SK-N-SH (cell line): ENCODE measurements around the gene TTC23. TPM values are rescaled to one million over a fixed set of nuclear protein-coding genes. Genes with fewer than 3 reads are reported as not detected.

Experiments used
- CTCF ChIA-PET: fragments of 300-600, 350-600 bp; formaldehyde crosslinking; extraction: SDS; loops from one replicate; lab custom pipeline; 2021; lab: Yijun Ruan, JAX
- POLR2A ChIA-PET: fragments of 350-600 bp; sonication (Branson Sonifier 250); formaldehyde crosslinking; extraction: SDS; loops from one replicate; lab custom pipeline; 2020; ENCODE audit warnings: antibody characterized with exemption, inconsistent platforms; lab: Yijun Ruan, JAX
- DNase-seq: peaks from one replicate; pipeline ENCODE4 v3.0.0; 2012
- H2AFZ ChIP-seq: fragments of 200-600 bp; sonication (generic); 2 replicates; pipeline ENCODE4 v1.8.1; 2016; ENCODE audit warnings: antibody characterized with exemption, mild to moderate bottlenecking, low read depth
- H3F3A ChIP-seq: fragments of 200-600 bp; sonication (generic); replicated peaks from 2 replicates; pipeline ENCODE3; 2016; ENCODE audit warnings: antibody characterized with exemption, mild to moderate bottlenecking; ENCODE audit not compliant: insufficient read depth
- H3K27ac ChIP-seq, 2 experiments: fragments of 200-500 bp in 1 of 2; fragments of 200-600 bp in 1 of 2; sonication (Bioruptor generic) in 1 of 2; sonication (generic), shearing (Covaris generic) in 1 of 2; 2 replicates each; pipeline versions ENCODE4 v1.5.1 to v1.6.1; 2014 to 2016; ENCODE audit warnings: low read depth in 2 of 2, inconsistent platforms in 1 of 2, low read length in 1 of 2, mild to moderate bottlenecking in 1 of 2, mixed read lengths in 1 of 2
- H3K27me3 ChIP-seq: fragments of 200-600 bp; sonication (generic), shearing (Covaris generic); 2 replicates; pipeline ENCODE4 v1.6.1; 2016; ENCODE audit warnings: mixed run types; ENCODE audit not compliant: insufficient read depth
- H3K36me3 ChIP-seq, 2 experiments: fragments of 200-500 bp in 1 of 2; fragments of 200-600 bp in 1 of 2; sonication (Bioruptor generic) in 1 of 2; sonication (generic) in 1 of 2; replicated peaks in 1 of 2; 2 replicates each; pipeline versions ENCODE3 to v1.5.1; 2014 to 2016; ENCODE audit warnings: low read length in 1 of 2, mild to moderate bottlenecking in 1 of 2; ENCODE audit not compliant: insufficient read depth in 2 of 2, control insufficient read depth in 1 of 2
- H3K4me1 ChIP-seq, 2 experiments: fragments of 200-500 bp in 1 of 2; fragments of 200-600 bp in 1 of 2; sonication (Bioruptor generic) in 1 of 2; sonication (generic), shearing (Covaris generic) in 1 of 2; 2 replicates each; pipeline versions ENCODE4 v1.5.1 to v1.6.1; 2014 to 2016; ENCODE audit warnings: low read depth in 1 of 2, low read length in 1 of 2, mixed run types in 1 of 2; ENCODE audit not compliant: insufficient read depth in 2 of 2, control insufficient read depth in 1 of 2
- H3K4me2 ChIP-seq: fragments of 200-600 bp; sonication (generic), shearing (Covaris generic); 2 replicates; pipeline ENCODE4 v1.6.1; 2017; ENCODE audit warnings: mixed run types
- H3K4me3 ChIP-seq, 2 experiments: fragments of 200-500 bp in 1 of 2; fragments of 200-600 bp in 1 of 2; sonication (Bioruptor generic) in 1 of 2; sonication (generic), shearing (Covaris generic) in 1 of 2; 2 replicates each; pipeline versions ENCODE4 v1.5.1 to v1.8.1; 2014 to 2016; ENCODE audit warnings: low read depth in 2 of 2, inconsistent platforms in 1 of 2, low read length in 1 of 2, mild to moderate bottlenecking in 1 of 2, mixed read lengths in 1 of 2, moderate library complexity in 1 of 2
- H3K79me2 ChIP-seq: fragments of 200-600 bp; sonication (generic); 2 replicates; pipeline ENCODE4 v1.8.1; 2017; ENCODE audit warnings: mild to moderate bottlenecking; ENCODE audit not compliant: insufficient read depth
- H3K9ac ChIP-seq: fragments of 200-600 bp; sonication (generic); 2 replicates; pipeline ENCODE4 v1.6.1; 2017; ENCODE audit warnings: mixed run types
- H3K9me2 ChIP-seq: fragments of 200-600 bp; sonication (generic); 2 replicates; pipeline ENCODE4 v1.6.1; 2017; ENCODE audit warnings: mixed run types
- H3K9me3 ChIP-seq: fragments of 200-600 bp; sonication (generic); 2 replicates; pipeline ENCODE4 v1.6.1; 2017; ENCODE audit warnings: mixed run types, mild to moderate bottlenecking, moderate library complexity
- H4K20me1 ChIP-seq: fragments of 200-600 bp; sonication (generic); 2 replicates; pipeline ENCODE4 v1.6.1; 2017; ENCODE audit warnings: mild to moderate bottlenecking, mixed run types; ENCODE audit not compliant: insufficient read depth
- CHD2 ChIP-seq: fragments of 150-350 bp; IDR thresholded peaks from 2 replicates; pipeline ENCODE4 v1.6.1; 2018; ENCODE audit warnings: low read length; ENCODE audit not compliant: partially characterized antibody
- EP300 ChIP-seq, 2 experiments: IDR thresholded peaks; 2 replicates each; pipeline versions ENCODE4 v1.4.0 to v1.6.1; 2012; ENCODE audit warnings: borderline replicate concordance in 1 of 2, low read depth in 1 of 2, low read length in 1 of 2
- EZH2phosphoT487 ChIP-seq: fragments of 200-600 bp; sonication (generic); IDR thresholded peaks from 2 replicates; pipeline ENCODE4 v1.6.1; 2017; ENCODE audit warnings: low read depth, mixed run types, mild to moderate bottlenecking, antibody characterized with exemption, moderate library complexity, borderline replicate concordance
- FOXJ3 ChIP-seq: sonication (generic); formaldehyde crosslinking; IDR thresholded peaks from 2 replicates; pipeline ENCODE4 v1.5.1; 2020; ENCODE audit warnings: mild to moderate bottlenecking, missing genetic modification reagents
- FOXM1 ChIP-seq: IDR thresholded peaks from 2 replicates; pipeline ENCODE4 v1.4.0; 2012; ENCODE audit warnings: low read depth, mild to moderate bottlenecking
- GABPA ChIP-seq: IDR thresholded peaks from 2 replicates; pipeline ENCODE4 v1.4.0; 2012; ENCODE audit warnings: low read depth, mild to moderate bottlenecking
- JUND ChIP-seq: IDR thresholded peaks from 2 replicates; pipeline ENCODE4 v1.4.0; 2012
- MEF2A ChIP-seq: IDR thresholded peaks from 2 replicates; pipeline ENCODE4 v1.4.0; 2012; ENCODE audit warnings: low read depth, borderline replicate concordance
- RCOR1 ChIP-seq: fragments of 150-350 bp; IDR thresholded peaks from 2 replicates; pipeline ENCODE4 v1.6.1; 2017; ENCODE audit warnings: antibody characterized with exemption, low read length
- RXRA ChIP-seq: IDR thresholded peaks from 2 replicates; pipeline ENCODE4 v1.4.0; 2012; ENCODE audit warnings: low read depth, mild to moderate bottlenecking, borderline replicate concordance
- SIN3A ChIP-seq: IDR thresholded peaks from 2 replicates; pipeline ENCODE4 v1.6.1; 2012; ENCODE audit warnings: low read depth, mild to moderate bottlenecking, low read length, moderate library complexity, borderline replicate concordance
- SMC3 ChIP-seq: IDR thresholded peaks from 2 replicates; pipeline ENCODE4 v1.6.1; 2012; ENCODE audit warnings: low read depth, low read length, improper control_type of control experiment
- TCF12 ChIP-seq: IDR thresholded peaks from 2 replicates; pipeline ENCODE4 v1.4.0; 2012
- TEAD4 ChIP-seq: IDR thresholded peaks from 2 replicates; pipeline ENCODE4 v1.4.0; 2012; ENCODE audit warnings: mild to moderate bottlenecking, borderline replicate concordance; ENCODE audit not compliant: insufficient read depth
- YY1 ChIP-seq: IDR thresholded peaks from 2 replicates; pipeline ENCODE4 v1.4.0; 2012; ENCODE audit warnings: low read depth, mild to moderate bottlenecking
- WGBS: methylation state at CpG from one replicate; pipeline ENCODE4 v1.1.6; 2017; ENCODE audit warnings: low lambda C conversion rate; 5-methylcytosine and 5-hydroxymethylcytosine counted together
- polyA plus RNA-seq, 3 experiments: library from polyadenylated mRNA; depleted of rRNA; stranded (reverse); fragments of >200 nt; gene quantifications; 2 replicates each; pipeline ENCODE4 v1.2.3, GENCODE V29; 2012
- TF ChIP-seq, protein P1 (sequence below): fragments of 150-350 bp; IDR thresholded peaks from 2 replicates; pipeline ENCODE4 v1.6.1; 2016; ENCODE audit warnings: mild to moderate bottlenecking, low read depth, low read length
- TF ChIP-seq, protein P2 (sequence below): fragments of 200-600 bp; sonication (generic); IDR thresholded peaks from 2 replicates; pipeline ENCODE4 v1.6.1; 2017; ENCODE audit warnings: antibody characterized with exemption, mild to moderate bottlenecking, moderate library complexity
- TF ChIP-seq, protein P3 (sequence below): IDR thresholded peaks from 2 replicates; pipeline ENCODE4 v1.4.0; 2012; ENCODE audit warnings: low read depth, borderline replicate concordance
- TF ChIP-seq, protein P4 (sequence below): IDR thresholded peaks from 2 replicates; pipeline ENCODE4 v1.4.0; 2012; ENCODE audit warnings: low read depth, borderline replicate concordance
- TF ChIP-seq, protein P5 (sequence below): IDR thresholded peaks from 2 replicates; pipeline ENCODE4 v1.4.0; 2012; ENCODE audit warnings: low read depth
- TF ChIP-seq, protein P6 (sequence below): IDR thresholded peaks from 2 replicates; pipeline ENCODE4; 2012
- TF ChIP-seq, protein P7 (sequence below): fragments of 150-350 bp; IDR thresholded peaks from 2 replicates; pipeline ENCODE4 v1.6.1; 2017; ENCODE audit warnings: antibody characterized with exemption, low read length, low read depth, borderline replicate concordance

Gene TTC23
- polyA plus RNA-seq, 1 of the 3 experiments (the other 2 are of a cell fraction): 0.79 TPM

DNA sequence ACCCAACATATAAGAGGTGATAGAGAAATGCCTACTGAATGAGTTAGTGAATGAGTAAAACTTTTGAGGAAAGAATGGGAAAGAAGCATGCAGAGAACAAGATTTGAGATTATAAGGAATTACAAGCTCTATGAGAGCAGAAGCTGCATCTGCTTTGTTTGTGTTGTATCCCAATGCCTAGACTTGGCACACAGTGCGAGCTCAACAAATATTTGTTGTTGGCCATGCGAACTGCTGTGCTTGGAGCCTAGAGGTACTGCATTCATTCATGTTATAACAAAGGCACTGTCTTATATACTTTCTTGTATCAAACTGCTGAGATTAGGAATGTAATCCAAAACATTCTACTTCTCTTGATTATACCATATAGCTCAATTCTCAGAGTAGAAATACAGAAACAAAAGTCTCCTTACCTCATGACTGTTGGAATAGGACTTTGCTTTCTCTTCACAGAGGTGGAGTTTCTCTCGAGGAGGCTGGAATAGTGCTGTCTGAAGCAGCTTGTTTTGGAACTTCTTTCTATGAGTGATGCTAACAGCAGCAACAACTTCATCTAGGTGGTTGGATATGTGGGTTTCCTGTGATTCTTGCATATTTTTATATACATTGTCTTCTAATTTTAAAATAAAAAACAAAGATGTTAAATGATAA lies 21.1 kb downstream of the TTC23 start (continued):
- TF ChIP-seq TEAD4 (no peak), EZH2phosphoT487 (no peak), SMC3 (no peak)
- TF ChIP-seq, all 33 proteins: peak for 0

DNA sequence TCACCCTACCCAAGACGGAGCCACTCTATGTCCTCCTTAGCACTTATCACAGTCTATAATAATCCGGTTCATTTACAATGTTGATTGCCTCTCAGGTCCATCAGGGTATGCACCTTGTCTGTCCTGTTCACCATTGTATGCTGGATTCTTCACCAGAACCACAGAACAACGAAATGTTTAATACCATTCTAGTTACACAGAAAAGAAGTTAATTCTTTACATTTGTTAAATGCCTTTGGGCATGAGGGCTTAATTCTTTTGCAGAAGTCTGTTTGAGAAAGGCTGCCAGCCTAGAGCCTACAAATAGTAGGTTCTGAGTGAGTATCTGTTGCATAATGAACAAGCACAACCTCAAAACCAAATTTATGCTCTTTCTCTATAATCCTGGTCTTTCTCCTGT lies 22.6 kb downstream of the TTC23 start:
- no peak for DNase-seq
- peaks cover 0 to 5% of the 10 kb centered on the region in 2 experiments for H3K36me3 ChIP-seq
- WGBS: 69% methylated on average over 3 of the region's 3 CpGs
- no peak overlapping the region for H2AFZ ChIP-seq
- H3K9me2 ChIP-seq: no peaks in the 10 kb centered on the region
- POLR2A ChIA-PET: no interaction called here
- H3K27me3 ChIP-seq: no peaks in the 10 kb centered on the region
- no peaks in the 10 kb centered on the region for H4K20me1 ChIP-seq
- no peak for TF ChIP-seq JUND
- TF ChIP-seq, protein P1, sequence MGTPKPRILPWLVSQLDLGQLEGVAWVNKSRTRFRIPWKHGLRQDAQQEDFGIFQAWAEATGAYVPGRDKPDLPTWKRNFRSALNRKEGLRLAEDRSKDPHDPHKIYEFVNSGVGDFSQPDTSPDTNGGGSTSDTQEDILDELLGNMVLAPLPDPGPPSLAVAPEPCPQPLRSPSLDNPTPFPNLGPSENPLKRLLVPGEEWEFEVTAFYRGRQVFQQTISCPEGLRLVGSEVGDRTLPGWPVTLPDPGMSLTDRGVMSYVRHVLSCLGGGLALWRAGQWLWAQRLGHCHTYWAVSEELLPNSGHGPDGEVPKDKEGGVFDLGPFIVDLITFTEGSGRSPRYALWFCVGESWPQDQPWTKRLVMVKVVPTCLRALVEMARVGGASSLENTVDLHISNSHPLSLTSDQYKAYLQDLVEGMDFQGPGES: no peak
- no peak for TF ChIP-seq MEF2A
- no peak for TF ChIP-seq EP300 (IDR thresholded peaks at IDR 0.05; ENCODE audit: borderline replicate concordance in 1 of 2, low read depth in 1 of 2, low read length in 1 of 2)
- TF ChIP-seq, protein P2, sequence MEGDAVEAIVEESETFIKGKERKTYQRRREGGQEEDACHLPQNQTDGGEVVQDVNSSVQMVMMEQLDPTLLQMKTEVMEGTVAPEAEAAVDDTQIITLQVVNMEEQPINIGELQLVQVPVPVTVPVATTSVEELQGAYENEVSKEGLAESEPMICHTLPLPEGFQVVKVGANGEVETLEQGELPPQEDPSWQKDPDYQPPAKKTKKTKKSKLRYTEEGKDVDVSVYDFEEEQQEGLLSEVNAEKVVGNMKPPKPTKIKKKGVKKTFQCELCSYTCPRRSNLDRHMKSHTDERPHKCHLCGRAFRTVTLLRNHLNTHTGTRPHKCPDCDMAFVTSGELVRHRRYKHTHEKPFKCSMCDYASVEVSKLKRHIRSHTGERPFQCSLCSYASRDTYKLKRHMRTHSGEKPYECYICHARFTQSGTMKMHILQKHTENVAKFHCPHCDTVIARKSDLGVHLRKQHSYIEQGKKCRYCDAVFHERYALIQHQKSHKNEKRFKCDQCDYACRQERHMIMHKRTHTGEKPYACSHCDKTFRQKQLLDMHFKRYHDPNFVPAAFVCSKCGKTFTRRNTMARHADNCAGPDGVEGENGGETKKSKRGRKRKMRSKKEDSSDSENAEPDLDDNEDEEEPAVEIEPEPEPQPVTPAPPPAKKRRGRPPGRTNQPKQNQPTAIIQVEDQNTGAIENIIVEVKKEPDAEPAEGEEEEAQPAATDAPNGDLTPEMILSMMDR: no peak
- no peak for TF ChIP-seq EZH2phosphoT487
- no peak for TF ChIP-seq YY1
- TF ChIP-seq CHD2: no peak
- TF ChIP-seq, protein P3, sequence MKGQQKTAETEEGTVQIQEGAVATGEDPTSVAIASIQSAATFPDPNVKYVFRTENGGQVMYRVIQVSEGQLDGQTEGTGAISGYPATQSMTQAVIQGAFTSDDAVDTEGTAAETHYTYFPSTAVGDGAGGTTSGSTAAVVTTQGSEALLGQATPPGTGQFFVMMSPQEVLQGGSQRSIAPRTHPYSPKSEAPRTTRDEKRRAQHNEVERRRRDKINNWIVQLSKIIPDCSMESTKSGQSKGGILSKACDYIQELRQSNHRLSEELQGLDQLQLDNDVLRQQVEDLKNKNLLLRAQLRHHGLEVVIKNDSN: no peak
- TF ChIP-seq, protein P4, sequence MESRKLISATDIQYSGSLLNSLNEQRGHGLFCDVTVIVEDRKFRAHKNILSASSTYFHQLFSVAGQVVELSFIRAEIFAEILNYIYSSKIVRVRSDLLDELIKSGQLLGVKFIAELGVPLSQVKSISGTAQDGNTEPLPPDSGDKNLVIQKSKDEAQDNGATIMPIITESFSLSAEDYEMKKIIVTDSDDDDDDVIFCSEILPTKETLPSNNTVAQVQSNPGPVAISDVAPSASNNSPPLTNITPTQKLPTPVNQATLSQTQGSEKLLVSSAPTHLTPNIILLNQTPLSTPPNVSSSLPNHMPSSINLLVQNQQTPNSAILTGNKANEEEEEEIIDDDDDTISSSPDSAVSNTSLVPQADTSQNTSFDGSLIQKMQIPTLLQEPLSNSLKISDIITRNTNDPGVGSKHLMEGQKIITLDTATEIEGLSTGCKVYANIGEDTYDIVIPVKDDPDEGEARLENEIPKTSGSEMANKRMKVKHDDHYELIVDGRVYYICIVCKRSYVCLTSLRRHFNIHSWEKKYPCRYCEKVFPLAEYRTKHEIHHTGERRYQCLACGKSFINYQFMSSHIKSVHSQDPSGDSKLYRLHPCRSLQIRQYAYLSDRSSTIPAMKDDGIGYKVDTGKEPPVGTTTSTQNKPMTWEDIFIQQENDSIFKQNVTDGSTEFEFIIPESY: no peak
- no peak for TF ChIP-seq GABPA
- TF ChIP-seq, protein P5, sequence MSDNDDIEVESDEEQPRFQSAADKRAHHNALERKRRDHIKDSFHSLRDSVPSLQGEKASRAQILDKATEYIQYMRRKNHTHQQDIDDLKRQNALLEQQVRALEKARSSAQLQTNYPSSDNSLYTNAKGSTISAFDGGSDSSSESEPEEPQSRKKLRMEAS: no peak
- no peak for TF ChIP-seq RCOR1
- TF ChIP-seq, protein P6, sequence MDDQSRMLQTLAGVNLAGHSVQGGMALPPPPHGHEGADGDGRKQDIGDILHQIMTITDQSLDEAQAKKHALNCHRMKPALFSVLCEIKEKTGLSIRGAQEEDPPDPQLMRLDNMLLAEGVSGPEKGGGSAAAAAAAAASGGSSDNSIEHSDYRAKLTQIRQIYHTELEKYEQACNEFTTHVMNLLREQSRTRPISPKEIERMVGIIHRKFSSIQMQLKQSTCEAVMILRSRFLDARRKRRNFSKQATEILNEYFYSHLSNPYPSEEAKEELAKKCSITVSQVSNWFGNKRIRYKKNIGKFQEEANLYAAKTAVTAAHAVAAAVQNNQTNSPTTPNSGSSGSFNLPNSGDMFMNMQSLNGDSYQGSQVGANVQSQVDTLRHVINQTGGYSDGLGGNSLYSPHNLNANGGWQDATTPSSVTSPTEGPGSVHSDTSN: no peak
- TF ChIP-seq TCF12: no peak
- no peak for TF ChIP-seq SIN3A
- no peak for TF ChIP-seq RXRA
- no peak for TF ChIP-seq FOXM1
- TF ChIP-seq FOXJ3 (CRISPR knock-in tag): no peak
- TF ChIP-seq, protein P7, sequence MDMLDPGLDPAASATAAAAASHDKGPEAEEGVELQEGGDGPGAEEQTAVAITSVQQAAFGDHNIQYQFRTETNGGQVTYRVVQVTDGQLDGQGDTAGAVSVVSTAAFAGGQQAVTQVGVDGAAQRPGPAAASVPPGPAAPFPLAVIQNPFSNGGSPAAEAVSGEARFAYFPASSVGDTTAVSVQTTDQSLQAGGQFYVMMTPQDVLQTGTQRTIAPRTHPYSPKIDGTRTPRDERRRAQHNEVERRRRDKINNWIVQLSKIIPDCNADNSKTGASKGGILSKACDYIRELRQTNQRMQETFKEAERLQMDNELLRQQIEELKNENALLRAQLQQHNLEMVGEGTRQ: no peak
- CTCF ChIA-PET: interaction anchor here (0.7 to 1.0 kb wide), 2 partner anchors 13 to 126 kb away, joined by 3 to 4 read pairs; no protein-coding TSS in a partner anchor
- H3K27ac ChIP-seq: no peak overlapping the region
- no peaks in the 10 kb centered on the region for H3K9me3 ChIP-seq
- H3K9ac ChIP-seq: no peak overlapping the region
- no peak overlapping the region for H3K4me3 ChIP-seq
- H3F3A ChIP-seq: no peaks in the 10 kb centered on the region
- H3K79me2 ChIP-seq: no peaks in the 10 kb centered on the region; the same call in 1 of the 2 replicates
- no peaks in the 10 kb centered on the region for H3K4me1 ChIP-seq
- no peak overlapping the region for H3K4me2 ChIP-seq
